ENCODE data around the gene LRBA. TPM values are rescaled to one million over a fixed set of nuclear protein-coding genes. Genes with fewer than 3 reads are reported as not detected.
A peak's percentile ranks its signal among the peaks of the same experiment; 100 is the strongest.

LRBA gene
- total and polyA plus RNA-seq, 2 of the 4 experiments (the other 2 are of a cell fraction): 10.2 to 51.6 TPM

DNA sequence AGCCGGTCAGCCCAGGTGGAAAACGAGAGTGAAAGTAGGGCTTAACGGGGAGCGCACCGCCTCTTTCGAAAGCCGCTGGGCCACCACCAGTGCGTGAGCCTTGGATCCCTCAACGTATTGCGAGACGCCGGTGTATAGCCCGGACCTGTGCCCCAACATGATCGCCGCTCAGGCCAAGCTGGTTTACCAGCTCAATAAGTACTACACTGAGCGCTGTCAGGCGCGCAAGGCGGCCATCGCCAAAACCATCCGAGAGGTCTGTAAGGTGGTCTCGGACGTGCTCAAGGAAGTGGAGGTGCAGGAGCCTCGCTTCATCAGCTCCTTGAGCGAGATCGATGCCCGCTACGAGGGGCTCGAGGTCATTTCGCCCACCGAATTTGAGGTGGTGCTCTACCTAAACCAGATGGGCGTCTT, 432.2 kb downstream of the LRBA start:
- ChIA-PET CTCF (interaction anchor here (1.5 kb wide), 1 partner anchor 11 kb away, joined by 5 read pairs; no protein-coding TSS in a partner anchor), POLR2A (ENCODE audit: unreplicated experiment) (no interaction called here)
- Histone ChIP-seq H2BK15ac (ENCODE audit: low read depth, low read length) (peak overlapping the region; percentile 66; the same call in 1 of the 3 replicates), H3K14ac (replicated peaks; ENCODE audit: low read depth, low read length) (peak overlapping the region; percentile 79), H3K27ac (ENCODE audit: insufficient read depth, low read length) (peak overlapping the region; percentile 94), H3K9me1 (ENCODE audit: insufficient read depth, low read length) (peaks cover 2% of the 10 kb centered on the region; the same call in 1 of the 2 replicates), H2AK9ac (replicated peaks; ENCODE audit: low read depth, low read length, poor library complexity) (peak overlapping the region; percentile 18), H2BK20ac (ENCODE audit: low read depth, low read length) (peak overlapping the region; percentile 3; the same call in 1 of the 2 replicates), H3K4me2 (ENCODE audit: low read depth, low read length) (peak overlapping the region; percentile 77), H4K20me1 (ENCODE audit: insufficient read depth, low read length) (no peaks in the 10 kb centered on the region), H3K79me1 (ENCODE audit: low read depth in 1 of 2, low read length in 2 of 2) (peaks cover 0 to 13% of the 10 kb centered on the region in 2 experiments; a peak in 2 of 4 replicates), H2AK5ac (ENCODE audit: low read depth, low read length) (no peak overlapping the region), H3K4ac (ENCODE audit: low read depth, low read length) (peak overlapping the region; percentile 59), H2BK120ac (ENCODE audit: low read depth, low read length) (peak overlapping the region; percentile 77), H3K18ac (ENCODE audit: low read depth, low read length) (peak overlapping the region; percentile 88), H3K9me3 (ENCODE audit: control insufficient read depth, insufficient read depth, low read length) (no peaks in the 10 kb centered on the region), H3K36me3 (ENCODE audit: control insufficient read depth, insufficient read depth, low read length) (no peaks in the 10 kb centered on the region), H4K91ac (ENCODE audit: insufficient read depth, low read depth, low read length) (peak overlapping the region; percentile 66), H3K4me1 (ENCODE audit: control insufficient read depth, insufficient read depth, low read length) (0 out of 2 replicates have a peak, but pooled peaks cover 2% of the 10 kb centered on the region), H4K8ac (ENCODE audit: low read depth in 2 of 2, low read length in 2 of 2) (peak overlapping the region; percentile 44 to 78; a peak in 2 of 4 replicates), H2BK5ac (ENCODE audit: low read depth, low read length, poor library complexity, severe bottlenecking) (peak overlapping the region; percentile 62), H3K9ac (ENCODE audit: low read depth, low read length) (peak overlapping the region; percentile 64), H3K56ac (ENCODE audit: extremely low read depth, insufficient read depth, low read length) (peak overlapping the region; percentile 52), H3K23ac (ENCODE audit: low read depth, low read length) (peak overlapping the region; percentile 99), H3K27me3 (ENCODE audit: control insufficient read depth, insufficient read depth, low read length) (no peaks in the 10 kb centered on the region), H2AFZ (replicated peaks; ENCODE audit: low read length, poor library complexity) (peak overlapping the region; percentile 95), H4K5ac (ENCODE audit: low read depth, low read length) (peak overlapping the region; percentile 82), H3K4me3 (ENCODE audit: insufficient read depth, low read depth, low read length) (peak overlapping the region; percentile 78)
- peak; percentile 18 for ATAC-seq (ENCODE audit: low read depth)
- BruUV-seq (replicated peaks): no TSS peak
- DNase-seq: peak; percentile 51
- intact Hi-C loops (cut with micrococcal nuclease): loop anchor here (2.0 to 5.0 kb wide), 5 partner anchors 196 to 586 kb away; no protein-coding TSS in a partner anchor
- in situ Hi-C loops (cut with MboI; ENCODE audit: low sequenced_read_pairs): loop anchor here (10.0 kb wide), 1 partner anchor 578 kb away; no protein-coding TSS in a partner anchor
- dilution Hi-C loops (cut with HindIII; ENCODE audit: low sequenced_read_pairs, unreplicated experiment): no loop called here
- WGBS, 2 experiments (ENCODE audit: extremely low coverage in 2 of 2, insufficient read length in 1 of 2): 5% methylated on average over 24 of the region's 32 CpGs; no CpG with 5 or more reads in 1 of the 2 experiments
- TF ChIP-seq CHD1 (IDR thresholded peaks at IDR 0.05; ENCODE audit: low read depth, low read length) (no peak), CEBPB (IDR thresholded peaks at IDR 0.05; ENCODE audit: low read depth, low read length) (no peak), MXI1 (IDR thresholded peaks at IDR 0.05; ENCODE audit: borderline replicate concordance, low read depth, low read length) (no peak), BHLHE40 (IDR thresholded peaks at IDR 0.05; ENCODE audit: low read depth, low read length) (no peak), SMC3 (IDR thresholded peaks at IDR 0.05; ENCODE audit: low read depth, low read length) (no peak), MAZ (IDR thresholded peaks at IDR 0.05; ENCODE audit: borderline replicate concordance, low read depth, low read length) (no peak), RAD21 (IDR thresholded peaks at IDR 0.05; ENCODE audit: low read length) (no peak), POLR2A (IDR thresholded peaks at IDR 0.05; ENCODE audit: low read depth, low read length) (no peak), RCOR1 (IDR thresholded peaks at IDR 0.05; ENCODE audit: insufficient replicate concordance, low read length) (no peak), NFE2L2 (IDR thresholded peaks at IDR 0.05; ENCODE audit: low read depth, low read length) (no peak), RFX5 (IDR thresholded peaks at IDR 0.05; ENCODE audit: low read depth, low read length) (no peak), FOS (IDR thresholded peaks at IDR 0.05; ENCODE audit: low read depth, low read length) (no peak), MAFK (IDR thresholded peaks at IDR 0.05; ENCODE audit: low read depth, low read length) (no peak)
- TF ChIP-seq, protein P1, sequence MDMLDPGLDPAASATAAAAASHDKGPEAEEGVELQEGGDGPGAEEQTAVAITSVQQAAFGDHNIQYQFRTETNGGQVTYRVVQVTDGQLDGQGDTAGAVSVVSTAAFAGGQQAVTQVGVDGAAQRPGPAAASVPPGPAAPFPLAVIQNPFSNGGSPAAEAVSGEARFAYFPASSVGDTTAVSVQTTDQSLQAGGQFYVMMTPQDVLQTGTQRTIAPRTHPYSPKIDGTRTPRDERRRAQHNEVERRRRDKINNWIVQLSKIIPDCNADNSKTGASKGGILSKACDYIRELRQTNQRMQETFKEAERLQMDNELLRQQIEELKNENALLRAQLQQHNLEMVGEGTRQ (IDR thresholded peaks at IDR 0.05; ENCODE audit: low read depth, low read length): no peak
- TF ChIP-seq, protein P2, sequence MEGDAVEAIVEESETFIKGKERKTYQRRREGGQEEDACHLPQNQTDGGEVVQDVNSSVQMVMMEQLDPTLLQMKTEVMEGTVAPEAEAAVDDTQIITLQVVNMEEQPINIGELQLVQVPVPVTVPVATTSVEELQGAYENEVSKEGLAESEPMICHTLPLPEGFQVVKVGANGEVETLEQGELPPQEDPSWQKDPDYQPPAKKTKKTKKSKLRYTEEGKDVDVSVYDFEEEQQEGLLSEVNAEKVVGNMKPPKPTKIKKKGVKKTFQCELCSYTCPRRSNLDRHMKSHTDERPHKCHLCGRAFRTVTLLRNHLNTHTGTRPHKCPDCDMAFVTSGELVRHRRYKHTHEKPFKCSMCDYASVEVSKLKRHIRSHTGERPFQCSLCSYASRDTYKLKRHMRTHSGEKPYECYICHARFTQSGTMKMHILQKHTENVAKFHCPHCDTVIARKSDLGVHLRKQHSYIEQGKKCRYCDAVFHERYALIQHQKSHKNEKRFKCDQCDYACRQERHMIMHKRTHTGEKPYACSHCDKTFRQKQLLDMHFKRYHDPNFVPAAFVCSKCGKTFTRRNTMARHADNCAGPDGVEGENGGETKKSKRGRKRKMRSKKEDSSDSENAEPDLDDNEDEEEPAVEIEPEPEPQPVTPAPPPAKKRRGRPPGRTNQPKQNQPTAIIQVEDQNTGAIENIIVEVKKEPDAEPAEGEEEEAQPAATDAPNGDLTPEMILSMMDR (conservative IDR thresholded peaks at IDR 0.05; ENCODE audit: low read depth, low read length): no peak
- TF ChIP-seq, protein P3, sequence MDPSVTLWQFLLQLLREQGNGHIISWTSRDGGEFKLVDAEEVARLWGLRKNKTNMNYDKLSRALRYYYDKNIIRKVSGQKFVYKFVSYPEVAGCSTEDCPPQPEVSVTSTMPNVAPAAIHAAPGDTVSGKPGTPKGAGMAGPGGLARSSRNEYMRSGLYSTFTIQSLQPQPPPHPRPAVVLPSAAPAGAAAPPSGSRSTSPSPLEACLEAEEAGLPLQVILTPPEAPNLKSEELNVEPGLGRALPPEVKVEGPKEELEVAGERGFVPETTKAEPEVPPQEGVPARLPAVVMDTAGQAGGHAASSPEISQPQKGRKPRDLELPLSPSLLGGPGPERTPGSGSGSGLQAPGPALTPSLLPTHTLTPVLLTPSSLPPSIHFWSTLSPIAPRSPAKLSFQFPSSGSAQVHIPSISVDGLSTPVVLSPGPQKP (IDR thresholded peaks at IDR 0.05; ENCODE audit: borderline replicate concordance, low read depth, low read length): no peak
